Hematopoietic multipotent progenitor cell treated with erythropoietin and hydrocortisone succinate and interleukin-3 and kit ligand, for 15 days (in vitro differentiated cells): ENCODE results near the gene UGT1A6.

Experiments used
- DNase-seq: peaks from one replicate; pipeline ENCODE4 v3.0.0-alpha.2; 2015; ENCODE audit warnings: low spot score

Gene UGT1A6

GRCh38 chr2:233819884-233820773 lies 127.4 kb downstream of the UGT1A6 start:
- DNase-seq: no peak

DNA sequence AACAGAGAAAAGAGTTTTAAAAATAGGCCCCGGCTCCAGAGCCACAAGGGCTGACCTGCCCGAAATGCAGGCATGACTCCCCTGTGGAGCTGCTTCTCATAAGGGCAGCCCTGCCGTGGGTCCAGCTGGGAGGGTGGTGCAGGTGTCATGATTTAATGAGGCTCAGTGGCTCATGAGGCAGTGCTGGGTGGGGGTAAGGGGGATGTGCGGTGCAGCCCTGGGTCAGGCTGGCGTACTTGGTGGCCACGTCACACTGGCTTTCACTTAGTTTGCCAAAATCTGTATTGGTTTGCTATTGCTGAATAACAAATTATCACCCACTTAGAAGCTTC lies 128.1 kb downstream of the UGT1A6 start:
- DNase-seq: no peak

DNA sequence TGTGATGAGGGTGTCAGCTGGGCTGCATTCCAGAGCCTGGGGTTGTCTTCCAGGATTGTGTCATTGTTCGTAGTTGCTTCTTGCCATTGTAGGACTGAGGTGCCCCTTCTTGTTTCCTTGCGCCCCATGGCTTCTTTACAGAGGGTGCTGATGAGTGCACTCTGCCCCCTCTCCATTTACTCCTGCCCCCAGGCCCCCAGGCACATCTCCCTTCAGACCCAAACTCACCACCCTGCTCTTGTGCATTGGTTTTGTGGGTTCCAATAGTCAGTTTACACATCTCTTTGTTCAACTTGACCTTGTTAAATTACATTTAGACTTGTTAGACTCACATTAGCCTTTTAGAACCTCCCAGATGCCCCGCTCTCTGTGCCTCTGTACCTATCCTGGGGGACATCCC lies 128.5 kb downstream of the UGT1A6 start:
- DNase-seq: no peak

DNA sequence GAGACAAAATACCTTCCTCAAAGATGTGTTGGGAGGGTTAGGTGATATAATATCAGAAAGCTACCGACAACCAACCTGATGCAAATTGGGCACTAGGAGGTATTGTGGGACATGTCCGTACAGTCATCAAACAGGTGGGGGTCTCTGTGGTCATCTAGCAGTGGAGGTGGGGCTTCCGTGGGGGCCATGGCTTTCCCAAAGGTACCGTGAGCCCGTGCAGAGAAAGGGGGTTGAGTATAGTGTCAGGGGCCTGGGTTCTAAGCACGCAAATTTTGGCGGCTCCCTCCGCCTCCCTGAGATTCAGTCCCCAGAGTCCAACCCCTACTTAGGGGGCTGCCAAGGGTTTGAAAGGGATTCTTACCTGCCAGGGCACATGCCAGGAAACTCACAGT lies 129.0 kb downstream of the UGT1A6 start:
- DNase-seq: no peak

- DNase-seq: no peak
Observed at GRCh38 chr2:233822101-233822771, 129.5 kb downstream of the UGT1A6 start.
